ENCODE measurements around the gene RAD51B.

RAD51B gene

DNA sequence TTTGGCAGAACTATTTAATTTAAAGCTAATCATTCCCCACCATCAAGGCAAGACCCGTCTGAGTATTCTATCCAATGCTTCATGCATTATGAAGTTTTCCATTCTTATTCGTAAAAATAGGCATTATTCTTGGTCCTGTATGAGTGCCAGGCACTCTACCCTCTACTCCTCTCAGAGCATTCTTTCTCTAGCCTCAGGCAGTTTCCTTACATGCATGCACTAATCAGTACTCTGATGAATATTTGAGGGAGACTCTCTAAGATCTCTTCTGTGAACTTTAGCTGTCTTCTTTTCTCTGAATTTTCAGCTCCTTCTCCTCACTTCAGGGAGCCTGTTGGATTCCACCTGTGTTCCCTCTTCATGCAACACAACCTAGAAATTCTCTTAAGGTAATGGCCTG lies 334.7 kb downstream of the RAD51B start:
- DNase-seq: no peak

DNA sequence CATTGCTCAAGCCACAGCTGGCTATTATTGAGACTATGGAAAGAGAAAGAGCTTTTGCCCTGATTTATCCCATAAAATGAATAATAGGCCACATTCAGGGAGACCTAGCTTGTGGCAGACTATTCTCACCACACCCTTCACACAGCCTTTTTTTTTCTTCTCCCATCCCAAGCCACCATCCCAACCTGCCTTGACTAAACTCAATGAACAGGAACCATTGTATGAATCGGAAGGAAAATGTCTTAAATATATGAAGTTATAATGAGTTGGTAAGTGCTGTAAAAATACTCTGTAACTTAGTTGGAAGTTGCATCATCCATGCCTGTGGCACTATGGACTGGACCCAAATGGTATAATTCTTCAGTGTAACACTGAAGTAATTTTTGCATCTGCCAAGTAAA lies 338.4 kb downstream of the RAD51B start:
- DNase-seq: no peak

- no peak for DNase-seq
These were observed 339.1 kb downstream of the RAD51B start for GRCh38 chr14:68158640-68159039.

- DNase-seq: no peak
These were observed 340.4 kb downstream of the RAD51B start for GRCh38 chr14:68159701-68160633.

DNA sequence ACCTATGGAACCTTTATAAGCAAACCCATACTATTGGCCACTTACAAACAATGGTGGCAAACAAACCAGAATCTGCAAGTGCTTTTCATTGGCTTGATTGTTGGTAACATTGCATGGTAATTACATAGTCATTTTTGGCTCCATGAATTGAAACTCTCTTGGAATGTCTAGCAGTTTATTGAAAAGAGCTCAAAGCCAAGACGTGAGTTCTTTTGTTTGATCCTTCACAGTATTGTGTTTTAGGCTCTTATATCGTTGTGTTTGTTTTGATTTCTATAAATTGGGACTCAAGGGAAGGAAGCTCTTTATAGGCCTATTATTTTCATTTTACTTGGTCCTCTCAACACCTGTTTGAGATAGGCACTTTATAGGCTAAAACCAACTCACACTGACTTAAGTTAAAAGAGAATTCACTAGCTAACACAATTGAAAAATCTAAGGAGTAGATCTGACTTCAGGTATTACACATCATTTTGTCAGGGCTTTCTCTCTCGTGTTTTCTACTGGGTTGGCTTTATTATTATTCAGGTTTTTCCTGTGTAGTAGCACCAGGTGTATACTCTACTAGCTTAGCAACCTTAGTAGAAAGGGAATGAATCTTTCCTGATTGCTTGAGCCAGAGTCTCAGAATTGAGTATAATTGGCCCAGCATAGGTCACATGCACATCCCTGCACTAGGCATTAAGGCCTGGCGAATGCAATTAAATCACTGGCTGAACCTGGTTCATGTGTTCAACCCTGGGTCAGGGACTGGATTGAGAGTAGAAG lies 341.4 kb downstream of the RAD51B start:
- DNase-seq: no peak

- DNase-seq: no peak
These were observed 343.3 kb downstream of the RAD51B start for GRCh38 chr14:68162887-68163286.

- no peak for DNase-seq
These were observed 345.1 kb downstream of the RAD51B start for GRCh38 chr14:68164711-68165113.

DNA sequence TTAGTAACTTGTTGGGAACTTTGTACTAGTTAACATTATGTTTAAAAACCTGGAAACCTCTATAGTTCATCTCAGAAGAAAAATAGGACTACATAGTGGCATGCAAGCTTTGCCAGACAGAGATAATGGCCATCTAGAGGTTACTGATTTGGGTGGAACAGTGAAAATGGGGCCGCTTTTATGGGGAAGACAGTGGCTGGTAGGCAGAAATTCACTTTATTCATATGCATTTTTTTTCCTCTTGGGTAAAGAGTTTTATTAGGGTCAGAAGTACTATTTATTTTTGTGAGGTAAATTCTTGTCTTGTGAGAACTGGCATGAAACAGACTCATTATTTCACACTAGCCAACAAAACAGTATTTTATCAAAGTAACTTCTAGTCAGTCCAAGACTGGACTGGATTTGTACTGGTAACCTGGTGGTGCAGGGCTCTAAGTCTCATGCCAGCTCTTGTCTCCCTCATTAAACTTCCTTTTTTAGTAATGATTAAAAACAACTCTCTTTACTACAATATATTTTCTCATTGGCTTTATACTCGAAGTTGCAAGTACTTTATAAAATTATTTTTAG lies 345.8 kb downstream of the RAD51B start:
- no peak for DNase-seq

DNA sequence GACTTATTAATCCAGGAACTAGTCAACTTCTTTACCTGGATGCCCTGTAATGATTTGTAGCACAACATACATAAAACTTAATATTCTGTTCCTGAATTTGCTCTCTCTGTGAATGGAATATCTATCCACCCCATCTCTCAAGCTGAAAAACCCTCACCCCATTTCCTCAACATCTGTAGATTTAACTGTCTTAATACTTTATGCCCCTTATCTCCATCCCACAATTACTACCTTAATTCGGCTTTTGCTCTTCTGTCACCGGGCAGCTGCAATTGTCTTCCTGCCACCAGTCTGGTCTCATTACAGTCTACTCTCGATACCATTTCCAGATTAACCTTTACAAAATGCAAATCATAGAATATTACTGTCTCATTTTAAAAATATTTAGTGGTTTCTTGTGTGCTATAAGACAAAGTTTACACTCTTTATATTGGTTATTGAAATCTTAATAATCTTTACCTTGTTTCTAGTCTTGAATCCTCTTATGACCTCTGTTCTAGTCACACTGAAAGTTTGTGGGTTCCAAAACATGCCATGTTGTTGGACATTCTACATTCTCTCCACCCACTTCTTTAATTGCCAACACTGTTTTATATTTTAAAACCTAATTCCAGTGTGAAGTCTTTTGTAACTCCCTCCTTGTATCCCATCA lies 347.3 kb downstream of the RAD51B start:
- no peak for DNase-seq

DNA sequence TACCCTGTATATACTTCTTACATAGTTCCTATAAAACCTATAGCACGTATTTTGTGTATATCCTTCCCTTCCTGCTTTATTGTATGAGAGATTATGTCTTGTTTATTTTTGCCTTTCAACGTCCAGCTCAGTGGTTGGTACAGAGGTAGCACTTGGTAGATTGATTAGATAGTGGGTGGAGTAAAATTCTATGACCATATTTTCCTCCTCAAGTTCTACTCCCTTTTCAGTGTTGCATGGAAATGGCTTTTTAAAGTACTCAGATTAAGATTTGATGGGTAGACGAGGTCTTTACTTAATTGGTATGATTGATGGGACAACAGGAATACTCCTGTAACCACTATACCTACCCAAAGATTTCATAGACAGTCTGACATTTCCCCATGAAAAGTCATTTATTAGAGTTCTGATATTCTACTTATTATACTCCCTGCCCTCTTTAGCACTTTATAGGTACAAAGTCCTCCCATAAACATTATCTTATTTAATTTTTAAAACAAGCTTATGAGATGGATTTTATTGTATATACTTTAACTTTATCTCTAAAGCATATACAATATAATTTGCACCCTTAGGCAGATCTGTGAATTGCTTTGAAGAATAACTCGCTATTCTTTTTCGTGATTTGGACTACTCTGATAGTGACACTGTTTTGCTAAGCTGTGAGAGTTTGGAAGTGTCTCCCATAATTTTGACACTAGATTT lies 348.0 kb downstream of the RAD51B start:
- no peak for DNase-seq

DNA sequence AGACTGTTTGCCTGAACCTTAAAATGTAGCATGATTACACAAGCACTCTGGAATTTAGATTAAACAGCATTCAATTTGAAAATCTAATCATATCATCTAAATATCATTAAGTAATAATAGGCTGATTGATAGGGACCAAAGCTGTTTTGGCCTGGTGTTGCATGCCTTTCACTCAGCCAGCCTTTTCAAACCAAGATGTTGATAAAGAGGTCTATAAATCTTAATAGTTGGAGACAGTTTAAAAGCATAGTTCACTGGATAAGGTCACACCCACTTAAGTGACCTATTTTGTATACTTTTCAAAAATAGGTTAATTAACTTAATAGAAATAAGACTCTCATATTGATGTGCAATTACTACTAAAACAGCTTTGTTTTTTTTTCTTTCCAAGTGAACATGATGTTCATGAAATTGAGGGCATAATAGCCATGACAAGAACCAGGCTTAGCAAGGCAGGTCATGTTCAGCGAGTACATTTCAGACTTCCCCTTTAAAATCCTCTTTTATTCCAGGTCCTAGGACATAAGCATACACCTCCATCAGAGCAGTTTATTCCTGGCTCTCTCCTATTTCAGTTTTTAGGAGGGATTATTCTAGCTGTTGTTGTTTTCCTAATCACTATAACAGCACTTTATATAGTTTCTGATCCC lies 349.0 kb downstream of the RAD51B start:
- no peak for DNase-seq

DNA sequence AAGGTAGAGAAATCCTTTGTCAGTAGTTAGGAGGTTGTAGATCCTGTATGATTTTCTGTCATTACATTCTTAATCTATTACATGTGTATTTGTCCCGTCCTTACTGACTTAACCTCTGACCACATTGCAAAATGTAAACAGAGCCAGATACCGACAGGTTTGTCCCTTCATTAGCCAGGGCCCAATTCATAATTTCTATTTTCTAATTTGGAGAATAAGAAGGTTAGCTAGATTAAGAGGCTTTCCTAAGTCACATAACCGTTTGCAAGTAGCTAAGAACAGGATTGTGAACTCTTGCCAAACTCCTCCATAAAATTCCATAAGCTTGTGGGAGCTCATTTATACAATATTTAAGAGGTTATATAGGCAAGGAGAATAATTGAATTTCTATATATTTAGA lies 352.6 kb downstream of the RAD51B start:
- DNase-seq: no peak

DNA sequence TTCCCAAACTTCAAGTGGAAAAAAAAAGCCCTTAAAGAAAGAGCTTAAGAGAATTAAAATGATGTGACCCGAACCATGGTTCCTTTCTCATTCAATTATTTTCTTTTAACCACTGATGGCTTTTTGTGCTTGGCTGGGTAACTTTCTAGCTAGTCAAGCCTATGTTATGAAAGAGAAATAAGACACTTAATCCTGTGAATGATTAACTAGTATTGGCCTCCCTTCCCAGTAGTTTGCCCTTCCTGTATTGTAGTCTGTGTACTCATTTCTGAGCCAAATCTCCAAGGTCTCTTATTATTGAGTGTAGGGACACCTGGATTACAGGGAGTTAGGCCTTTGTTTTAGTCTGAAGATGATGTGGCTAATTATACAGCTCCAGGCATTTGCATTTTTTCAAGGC lies 353.0 kb downstream of the RAD51B start:
- DNase-seq: no peak

GRCh38 chr14:68173227-68173972 lies 353.8 kb downstream of the RAD51B start:
- DNase-seq: no peak

DNA sequence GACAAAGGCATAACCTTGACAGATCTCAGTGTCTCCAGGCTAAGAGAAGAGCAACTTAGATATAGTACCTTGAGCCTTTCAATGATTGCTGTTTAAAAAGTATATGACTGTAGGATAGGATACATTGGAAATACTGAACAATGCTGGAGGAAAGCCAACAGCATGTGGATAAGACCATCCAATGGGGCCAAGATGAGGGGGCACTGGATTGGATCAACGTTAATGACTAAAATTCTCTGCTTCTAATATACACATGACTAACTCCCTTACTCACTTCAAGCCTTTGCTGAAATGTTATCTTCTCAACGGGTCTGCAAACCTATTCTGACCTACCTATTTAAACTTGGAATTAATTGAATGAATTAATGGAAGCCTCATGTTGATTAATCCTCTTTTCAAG lies 354.9 kb downstream of the RAD51B start:
- DNase-seq: no peak

DNA sequence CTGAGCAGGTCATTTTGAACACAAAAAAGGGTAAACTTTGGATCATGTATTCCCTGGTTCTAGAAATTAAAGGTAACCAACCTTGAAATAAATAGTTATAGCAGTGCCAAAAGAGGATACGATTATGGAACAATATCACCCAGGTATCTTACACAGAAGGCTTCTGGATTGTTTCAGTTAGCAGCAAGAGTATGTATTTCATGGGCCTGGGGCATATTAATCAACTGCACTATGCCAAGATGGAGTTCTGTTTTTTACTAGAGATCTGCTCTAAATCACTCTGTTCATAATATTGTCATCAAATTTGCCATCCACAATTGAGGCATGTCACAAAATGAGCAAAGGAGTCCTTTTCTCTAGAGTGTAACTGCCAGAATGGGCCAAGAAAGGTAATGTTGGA lies 357.1 kb downstream of the RAD51B start:
- DNase-seq: no peak

DNA sequence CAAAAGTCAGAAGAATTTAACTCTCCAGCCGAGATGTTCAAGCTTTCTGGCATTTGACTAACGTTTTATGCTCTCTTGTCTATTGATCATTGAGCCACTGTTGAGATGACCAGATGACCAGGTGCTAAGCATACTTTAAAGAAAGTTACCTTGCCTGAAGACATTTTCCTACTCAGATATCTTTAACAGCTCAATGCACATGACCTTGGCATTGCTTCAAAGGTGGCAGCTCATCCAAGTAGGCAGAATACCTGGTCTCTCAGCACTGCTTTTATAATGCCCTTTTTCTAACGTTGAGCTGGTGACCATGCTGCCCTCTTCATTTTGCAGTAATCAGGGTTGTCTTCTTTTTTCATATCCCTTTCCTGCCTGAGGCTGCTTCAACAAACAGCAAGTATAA lies 358.1 kb downstream of the RAD51B start:
- no peak for DNase-seq

- DNase-seq: no peak
These were observed 358.7 kb downstream of the RAD51B start for GRCh38 chr14:68178282-68178681.

DNA sequence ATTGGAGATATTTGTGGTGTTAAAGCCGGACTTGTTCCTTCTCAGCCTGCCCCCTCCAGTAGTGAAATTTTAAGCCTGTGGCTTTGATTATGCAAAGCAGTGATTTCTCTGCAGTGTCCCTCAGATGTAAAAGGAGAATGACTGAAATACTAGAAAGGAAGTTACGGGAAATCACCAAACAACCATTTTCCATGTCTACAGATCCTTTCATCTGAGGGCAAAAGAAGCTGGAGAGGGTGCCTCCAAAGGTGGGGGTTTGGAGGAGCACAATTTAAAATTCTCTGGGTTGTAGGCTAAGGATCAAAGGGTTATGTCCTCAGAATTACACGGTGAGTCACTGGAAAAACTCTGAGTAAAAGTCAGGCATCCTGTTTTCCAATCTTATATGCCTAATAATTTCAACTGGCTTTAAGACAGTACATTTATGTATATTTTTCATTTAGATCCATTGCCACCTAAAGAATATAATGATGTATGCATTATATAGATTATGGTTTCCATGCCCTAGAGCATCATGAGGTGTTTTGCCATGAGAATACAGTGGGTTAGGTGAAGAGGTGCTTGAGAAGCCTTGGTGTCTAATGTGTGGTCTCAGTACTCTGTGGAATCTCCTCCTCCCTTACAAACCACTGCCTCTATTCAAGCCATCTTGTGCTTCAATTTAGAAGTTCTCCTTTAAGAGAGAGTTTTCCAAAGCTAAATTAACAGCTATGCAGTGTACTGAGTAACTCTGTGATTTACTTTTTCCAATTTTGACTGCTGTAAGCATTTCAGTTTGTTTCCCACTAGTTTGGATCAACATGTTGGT lies 362.1 kb downstream of the RAD51B start:
- no peak for DNase-seq

DNA sequence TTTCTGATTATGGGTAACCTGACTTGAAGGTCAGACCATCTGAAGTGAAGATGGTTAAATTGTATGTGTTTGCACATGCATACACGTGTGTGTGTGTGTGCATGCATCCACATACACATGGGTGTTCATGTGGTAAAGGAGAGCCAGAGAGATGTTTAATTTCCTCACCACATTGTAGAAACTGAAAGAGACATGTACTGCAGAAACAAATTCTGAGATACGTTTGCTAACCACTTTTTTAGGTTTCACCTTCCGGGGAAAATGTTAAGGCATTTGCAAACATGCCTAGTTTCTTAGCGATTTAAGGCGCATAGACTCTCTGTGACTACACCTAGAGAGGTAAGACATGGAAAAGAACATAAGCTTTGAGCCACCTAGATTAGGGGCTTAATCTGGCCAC lies 362.9 kb downstream of the RAD51B start:
- no peak for DNase-seq

All from activated CD4-positive, alpha-beta T cell treated with anti-CD3 and anti-CD28 coated beads for 1 hour (primary cell).